MCF 10A (cell line): ENCODE results near the gene TNFAIP8L2. TPM values are rescaled to one million over a fixed set of nuclear protein-coding genes. Genes with fewer than 3 reads are reported as not detected.

Source experiments
- BruUV-seq: library from RNA; stranded (reverse); fragments of 400-500 nt; replicated peaks from 2 replicates; lab custom pipeline; 2021; lab: Mats Ljungman, UMichigan
- CTCF ChIA-PET: fragments of 300-600 bp; sonication (Branson Sonifier 250); formaldehyde crosslinking; extraction: SDS; loops from one replicate; lab custom pipeline; 2021; ENCODE audit warnings: antibody characterized with exemption, inconsistent platforms; lab: Yijun Ruan, JAX
- POLR2A ChIA-PET: fragments of 300-600, 350-650 bp; sonication (Branson Sonifier 250); formaldehyde crosslinking; extraction: SDS; loops from one replicate; lab custom pipeline; 2020; ENCODE audit warnings: antibody characterized with exemption, inconsistent platforms; lab: Yijun Ruan, JAX
- DNase-seq: peaks from one replicate; pipeline ENCODE4 v3.0.0-alpha.2; 2018; ENCODE audit not compliant: unreplicated experiment
- H3K27ac Mint-ChIP-seq: one replicate; pipeline ENCODE4 v1.8.0; 2022; ENCODE audit warnings: mild to moderate bottlenecking, low read depth, mixed read lengths; ENCODE audit not compliant: unreplicated experiment
- H3K27me3 Mint-ChIP-seq: one replicate; pipeline ENCODE4 v1.8.0; 2022; ENCODE audit warnings: mixed read lengths; ENCODE audit not compliant: insufficient read depth, unreplicated experiment
- H3K36me3 Mint-ChIP-seq: one replicate; pipeline ENCODE4 v1.8.0; 2022; ENCODE audit warnings: mild to moderate bottlenecking, moderate library complexity, mixed read lengths; ENCODE audit not compliant: insufficient read depth, unreplicated experiment
- H3K4me1 Mint-ChIP-seq: one replicate; pipeline ENCODE4 v1.8.0; 2022; ENCODE audit warnings: mixed read lengths; ENCODE audit not compliant: insufficient read depth, unreplicated experiment
- H3K4me3 Mint-ChIP-seq: one replicate; pipeline ENCODE4 v1.8.0; 2022; ENCODE audit warnings: mild to moderate bottlenecking, moderate library complexity, mixed read lengths; ENCODE audit not compliant: unreplicated experiment
- H3K9me3 Mint-ChIP-seq: one replicate; pipeline ENCODE4 v1.8.0; 2022; ENCODE audit warnings: mixed read lengths; ENCODE audit not compliant: unreplicated experiment
- CTCF ChIP-seq: fragments of 200-600 bp; IDR thresholded peaks from one replicate; pipeline ENCODE4 v1.8.0; 2022; ENCODE audit warnings: antibody characterized with exemption, mild to moderate bottlenecking; ENCODE audit not compliant: unreplicated experiment
- intact Hi-C: fragments of 100-400 bp; cut with micrococcal nuclease; formaldehyde crosslinking; loops from 2 replicates; pipeline ENCODE4 v1.14.1; 2022
- total RNA-seq: library from RNA; stranded (reverse); gene quantifications from 2 replicates; pipeline ENCODE4 v1.2.3, GENCODE V29; 2022

TNFAIP8L2 gene
- total RNA-seq, 1 experiment from 2014 or later: not detected

- intact Hi-C loops: no loop called here
- Mint-ChIP-seq H3K36me3 (peaks cover 4% of the 10 kb centered on the region), H3K4me1 (no peaks in the 10 kb centered on the region), H3K27ac (no peak overlapping the region), H3K27me3 (no peaks in the 10 kb centered on the region), H3K9me3 (no peaks in the 10 kb centered on the region), H3K4me3 (no peak overlapping the region)
- BruUV-seq: no TSS peak
- ChIA-PET POLR2A (no interaction called here), CTCF (no interaction called here)
- no peak for TF ChIP-seq CTCF
- no peak for DNase-seq
These were observed 31.6 kb upstream of the TNFAIP8L2 start for GRCh38 chr1:151124763-151125403.

DNA sequence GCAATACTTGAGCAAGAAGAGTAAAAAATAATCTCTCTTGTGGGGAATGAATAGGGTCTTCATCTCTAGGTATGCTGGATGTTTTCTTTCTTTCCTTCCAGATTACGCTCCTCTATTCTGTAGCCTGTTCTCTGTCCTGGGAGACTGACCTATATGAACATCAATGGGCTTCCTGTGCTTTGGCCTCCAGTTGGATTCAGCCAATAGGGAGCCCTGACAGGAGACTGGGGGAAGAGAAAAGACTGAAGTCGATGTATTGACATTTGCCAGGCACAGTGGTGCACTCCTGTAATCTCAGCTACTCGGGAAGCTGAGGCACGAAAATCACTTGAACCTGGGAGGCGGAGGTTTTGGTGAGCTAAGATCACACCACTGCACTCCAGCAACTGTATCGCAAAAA, 27.6 kb upstream of the TNFAIP8L2 start:
- TF ChIP-seq CTCF: no peak

GRCh38 chr1:151130987-151131586, 25.4 kb upstream of the TNFAIP8L2 start:
- no TSS peak for BruUV-seq
- H3K4me3 Mint-ChIP-seq: no peak overlapping the region
- no peaks in the 10 kb centered on the region for H3K9me3 Mint-ChIP-seq
- H3K36me3 Mint-ChIP-seq: no peaks in the 10 kb centered on the region
- no peaks in the 10 kb centered on the region for H3K4me1 Mint-ChIP-seq
- no peak overlapping the region for H3K27ac Mint-ChIP-seq
- ChIA-PET CTCF (interaction anchor here (0.7 to 1.3 kb wide), 3 partner anchors 11 to 49 kb away, joined by 3 read pairs; no protein-coding TSS in a partner anchor), POLR2A (interaction anchor here (1.4 kb wide), 1 partner anchor 10 kb away, joined by 4 read pairs; no protein-coding TSS in a partner anchor)
- no peaks in the 10 kb centered on the region for H3K27me3 Mint-ChIP-seq
- DNase-seq: no peak
- TF ChIP-seq CTCF: no peak
- intact Hi-C loops: no loop called here

More for the DNA sequence above, 27.6 kb upstream of the TNFAIP8L2 start:
- Mint-ChIP-seq H3K27me3 (no peaks in the 10 kb centered on the region), H3K4me3 (no peak overlapping the region), H3K4me1 (no peaks in the 10 kb centered on the region), H3K9me3 (no peaks in the 10 kb centered on the region), H3K27ac (no peak overlapping the region), H3K36me3 (peaks cover 4% of the 10 kb centered on the region)
- ChIA-PET POLR2A (interaction anchor here (0.6 kb wide), 1 partner anchor 16 kb away, joined by 5 read pairs; no protein-coding TSS in a partner anchor), CTCF (interaction anchor here (0.6 to 1.2 kb wide), 4 partner anchors 16 to 104 kb away, joined by 3 to 5 read pairs (median 4); no protein-coding TSS in a partner anchor)
- intact Hi-C loops: no loop called here
- no TSS peak for BruUV-seq
- DNase-seq: no peak

GRCh38 chr1:151131701-151132334, 24.6 kb upstream of the TNFAIP8L2 start:
- no peak for DNase-seq
- no peak overlapping the region for H3K27ac Mint-ChIP-seq
- CTCF ChIA-PET: interaction anchor here (0.6 to 1.3 kb wide), 3 partner anchors 9 to 35 kb away, joined by 3 read pairs; no protein-coding TSS in a partner anchor
- no peaks in the 10 kb centered on the region for H3K27me3 Mint-ChIP-seq
- BruUV-seq: no TSS peak
- intact Hi-C loops: no loop called here
- POLR2A ChIA-PET: no interaction called here
- TF ChIP-seq CTCF: no peak
- no peaks in the 10 kb centered on the region for H3K9me3 Mint-ChIP-seq
- H3K4me3 Mint-ChIP-seq: no peak overlapping the region
- H3K36me3 Mint-ChIP-seq: no peaks in the 10 kb centered on the region
- H3K4me1 Mint-ChIP-seq: no peaks in the 10 kb centered on the region
